WTC11 (cell line): ENCODE results near the gene SORT1. TPM values are rescaled to one million over a fixed set of nuclear protein-coding genes. Genes with fewer than 3 reads are reported as not detected.

Experiments
- ATAC-seq: fragments of 200-7000 bp; cut with Tn5 transposase; 2 replicates; pipeline ENCODE4 v1.10.0; 2021; ENCODE audit warnings: mild to moderate bottlenecking, moderate library complexity
- CTCF ChIA-PET: fragments of 300-600 bp; sonication (Branson Sonifier 250); formaldehyde crosslinking; loops from one replicate; lab custom pipeline; 2021; ENCODE audit warnings: antibody characterized with exemption; lab: Charles Lee
- POLR2A ChIA-PET: fragments of 350-600 bp; sonication (Branson Sonifier 250); formaldehyde crosslinking; loops from one replicate; lab custom pipeline; 2021; ENCODE audit warnings: antibody characterized with exemption; lab: Charles Lee
- DNase-seq: peaks from one replicate; pipeline ENCODE4 v3.0.0; 2021; ENCODE audit warnings: low spot score
- H3K27ac Mint-ChIP-seq: 2 replicates; pipeline ENCODE4 v1.8.0; 2021; ENCODE audit warnings: mixed read lengths
- H3K27me3 Mint-ChIP-seq: 2 replicates; pipeline ENCODE4 v1.8.0; 2021; ENCODE audit warnings: low read depth, mild to moderate bottlenecking, moderate library complexity, mixed read lengths
- H3K36me3 Mint-ChIP-seq: 2 replicates; pipeline ENCODE4 v1.8.0; 2021; ENCODE audit warnings: mixed read lengths
- H3K4me1 Mint-ChIP-seq: 2 replicates; pipeline ENCODE4 v1.8.0; 2022; ENCODE audit warnings: mixed read lengths
- H3K4me3 Mint-ChIP-seq: 2 replicates; pipeline ENCODE4 v1.8.0; 2021; ENCODE audit warnings: mild to moderate bottlenecking, moderate library complexity, mixed read lengths
- H3K9me3 Mint-ChIP-seq: 2 replicates; pipeline ENCODE4 v1.8.0; 2021; ENCODE audit warnings: mixed read lengths
- ATF6 ChIP-seq: sonication (generic); formaldehyde crosslinking; IDR thresholded peaks from 2 replicates; pipeline ENCODE4 v1.8.1; 2023; ENCODE audit warnings: mild to moderate bottlenecking, missing genetic modification reagents
- ERG ChIP-seq: fragments of 250-450 bp; sonication (Bioruptor Pico); IDR thresholded peaks from 2 replicates; pipeline ENCODE4 v1.8.0; 2021; ENCODE audit warnings: mild to moderate bottlenecking
- ETV6 ChIP-seq: sonication (generic); formaldehyde crosslinking; IDR thresholded peaks from 2 replicates; pipeline ENCODE4 v1.8.1; 2022; ENCODE audit warnings: mild to moderate bottlenecking, missing genetic modification reagents
- GRHL2 ChIP-seq: fragments of 250-450 bp; sonication (Bioruptor Pico); IDR thresholded peaks from 2 replicates; pipeline ENCODE4 v1.8.0; 2022; ENCODE audit warnings: mild to moderate bottlenecking, moderate library complexity; ENCODE audit not compliant: insufficient replicate concordance, severe bottlenecking
- MAX ChIP-seq: sonication (generic); formaldehyde crosslinking; IDR thresholded peaks from 2 replicates; pipeline ENCODE4 v1.8.0; 2022; ENCODE audit warnings: mild to moderate bottlenecking, missing genetic modification reagents
- NFE2L1 ChIP-seq: sonication (generic); formaldehyde crosslinking; IDR thresholded peaks from 2 replicates; pipeline ENCODE4 v1.8.1; 2023; ENCODE audit warnings: missing genetic modification reagents
- NFYB ChIP-seq: sonication (generic); formaldehyde crosslinking; conservative IDR thresholded peaks from 2 replicates; pipeline ENCODE4 v1.8.0; 2022; ENCODE audit warnings: low read depth, missing genetic modification reagents
- PREB ChIP-seq: sonication (generic); formaldehyde crosslinking; IDR thresholded peaks from 2 replicates; pipeline ENCODE4 v1.8.1; 2022; ENCODE audit warnings: mild to moderate bottlenecking, missing genetic modification reagents, moderate library complexity, borderline replicate concordance
- SMAD3 ChIP-seq: sonication (generic); formaldehyde crosslinking; IDR thresholded peaks from 2 replicates; pipeline ENCODE4 v1.8.0; 2022; ENCODE audit warnings: missing genetic modification reagents, mild to moderate bottlenecking, borderline replicate concordance
- TEAD4 ChIP-seq: sonication (generic); formaldehyde crosslinking; IDR thresholded peaks from 2 replicates; pipeline ENCODE4 v1.8.0; 2022; ENCODE audit warnings: mild to moderate bottlenecking, missing genetic modification reagents
- ZBTB43 ChIP-seq: sonication (generic); formaldehyde crosslinking; IDR thresholded peaks from 2 replicates; pipeline ENCODE4 v1.8.1; 2023; ENCODE audit warnings: mild to moderate bottlenecking, missing genetic modification reagents
- ZNF121 ChIP-seq: sonication (generic); formaldehyde crosslinking; IDR thresholded peaks from 2 replicates; pipeline ENCODE4 v1.8.0; 2023; ENCODE audit warnings: missing genetic modification reagents
- ZNF396 ChIP-seq: fragments of 250-450 bp; sonication (Bioruptor Pico); IDR thresholded peaks from 2 replicates; pipeline ENCODE4 v1.8.0; 2021; ENCODE audit warnings: mild to moderate bottlenecking, moderate library complexity, borderline replicate concordance
- total RNA-seq: library from RNA; stranded (reverse); gene quantifications from 3 replicates; pipeline ENCODE4 v1.2.3, GENCODE V29; 2021
- TF ChIP-seq, protein P1 (sequence below): fragments of 250-450 bp; sonication (Bioruptor Pico); IDR thresholded peaks from 2 replicates; pipeline ENCODE4 v1.9.0; 2021; ENCODE audit warnings: mild to moderate bottlenecking

SORT1 gene
- total RNA-seq, 1 experiment from 2014 or later, result 55.9 TPM

GRCh38 chr1:109379907-109380306, 17.8 kb downstream of the SORT1 start:
- Mint-ChIP-seq H3K9me3 (peaks cover 7% of the 10 kb centered on the region), H3K27ac (no peak overlapping the region), H3K4me1 (peaks cover 35% of the 10 kb centered on the region), H3K36me3 (peaks cover 7% of the 10 kb centered on the region), H3K4me3 (no peak overlapping the region), H3K27me3 (no peaks in the 10 kb centered on the region)
- ChIA-PET POLR2A (no interaction called here), CTCF (interaction anchor here (1.0 to 1.4 kb wide), 4 partner anchors 18 to 153 kb away, joined by 3 to 5 read pairs (median 4); partner anchors contain the start of gene SORT1)
- TF ChIP-seq ZNF121 (CRISPR knock-in tag) (0 out of 2 replicates have a peak, but pooled peaks have one; percentile 58), ZBTB43 (CRISPR knock-in tag) (no peak)
- no peak for DNase-seq
- ATAC-seq, result no peak

DNA sequence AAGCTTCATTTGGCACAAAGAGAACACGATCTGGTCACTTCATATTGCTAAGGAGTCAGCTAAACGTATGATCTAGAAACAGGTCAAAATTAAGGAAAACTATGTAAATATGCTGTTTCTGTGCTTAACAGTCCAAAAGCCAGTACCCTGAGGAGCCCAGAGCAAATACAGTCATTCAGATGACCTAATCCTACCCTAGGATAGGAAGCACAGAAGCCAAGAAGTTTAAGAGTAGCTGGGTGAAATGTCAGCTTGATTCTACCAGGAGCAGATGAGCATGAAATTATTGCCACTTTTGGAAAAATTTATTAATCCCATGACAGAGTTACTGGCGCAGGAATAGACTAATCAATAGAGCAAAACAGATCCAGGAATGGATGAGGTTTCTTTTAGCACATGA, 18.3 kb downstream of the SORT1 start:
- ChIA-PET POLR2A (no interaction called here), CTCF (interaction anchor here (1.0 to 1.5 kb wide), 5 partner anchors 19 to 154 kb away, joined by 3 to 5 read pairs (median 4); partner anchors contain the start of genes PSRC1 and SORT1)
- Mint-ChIP-seq H3K4me1 (peaks cover 34% of the 10 kb centered on the region), H3K27me3 (no peaks in the 10 kb centered on the region), H3K4me3 (no peak overlapping the region), H3K27ac (no peak overlapping the region), H3K9me3 (peaks cover 4% of the 10 kb centered on the region), H3K36me3 (peaks cover 5% of the 10 kb centered on the region)
- DNase-seq (no peak), ATAC-seq (no peak)
- TF ChIP-seq TEAD4 (CRISPR knock-in tag), result no peak
- no peak for TF ChIP-seq ERG (CRISPR knock-in tag)
- TF ChIP-seq ETV6 (CRISPR knock-in tag), result no peak
- TF ChIP-seq GRHL2 (CRISPR knock-in tag), result no peak
- no peak for TF ChIP-seq ZNF396 (CRISPR knock-in tag)
- no peak for TF ChIP-seq PREB (CRISPR knock-in tag)
- no peak for TF ChIP-seq NFE2L1 (CRISPR knock-in tag)
- TF ChIP-seq SMAD3 (CRISPR knock-in tag), result no peak
- no peak for TF ChIP-seq ATF6 (CRISPR knock-in tag)
- TF ChIP-seq, protein P1, sequence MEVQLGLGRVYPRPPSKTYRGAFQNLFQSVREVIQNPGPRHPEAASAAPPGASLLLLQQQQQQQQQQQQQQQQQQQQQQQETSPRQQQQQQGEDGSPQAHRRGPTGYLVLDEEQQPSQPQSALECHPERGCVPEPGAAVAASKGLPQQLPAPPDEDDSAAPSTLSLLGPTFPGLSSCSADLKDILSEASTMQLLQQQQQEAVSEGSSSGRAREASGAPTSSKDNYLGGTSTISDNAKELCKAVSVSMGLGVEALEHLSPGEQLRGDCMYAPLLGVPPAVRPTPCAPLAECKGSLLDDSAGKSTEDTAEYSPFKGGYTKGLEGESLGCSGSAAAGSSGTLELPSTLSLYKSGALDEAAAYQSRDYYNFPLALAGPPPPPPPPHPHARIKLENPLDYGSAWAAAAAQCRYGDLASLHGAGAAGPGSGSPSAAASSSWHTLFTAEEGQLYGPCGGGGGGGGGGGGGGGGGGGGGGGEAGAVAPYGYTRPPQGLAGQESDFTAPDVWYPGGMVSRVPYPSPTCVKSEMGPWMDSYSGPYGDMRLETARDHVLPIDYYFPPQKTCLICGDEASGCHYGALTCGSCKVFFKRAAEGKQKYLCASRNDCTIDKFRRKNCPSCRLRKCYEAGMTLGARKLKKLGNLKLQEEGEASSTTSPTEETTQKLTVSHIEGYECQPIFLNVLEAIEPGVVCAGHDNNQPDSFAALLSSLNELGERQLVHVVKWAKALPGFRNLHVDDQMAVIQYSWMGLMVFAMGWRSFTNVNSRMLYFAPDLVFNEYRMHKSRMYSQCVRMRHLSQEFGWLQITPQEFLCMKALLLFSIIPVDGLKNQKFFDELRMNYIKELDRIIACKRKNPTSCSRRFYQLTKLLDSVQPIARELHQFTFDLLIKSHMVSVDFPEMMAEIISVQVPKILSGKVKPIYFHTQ (CRISPR knock-in tag), result no peak
- TF ChIP-seq MAX (CRISPR knock-in tag), result no peak
- no peak for TF ChIP-seq NFYB (CRISPR knock-in tag)
